A549 (cell line): Measurements from ENCODE around the gene DOCK7. TPM values are rescaled to one million over a fixed set of nuclear protein-coding genes. Genes with fewer than 3 reads are reported as not detected.
A peak's percentile ranks its signal among the peaks of the same experiment; 100 is the strongest.

Experiments used
- ATAC-seq, 2 experiments: fragments of 200-7000 bp in 1 of 2; fragments of >200 bp in 1 of 2; cut with Nextera tagmentation in 1 of 2; cut with Tn5 transposase in 1 of 2; 3 replicates each; pipeline versions ENCODE4 v1.8.0 to v1.9.1; 2018 to 2020; ENCODE audit warnings: mild to moderate bottlenecking in 1 of 2, moderate library complexity in 1 of 2
- CTCF ChIA-PET: fragments of 300-600 bp; sonication (Branson Sonifier 250); formaldehyde crosslinking; extraction: SDS; loops from one replicate; lab custom pipeline; 2021; ENCODE audit warnings: antibody characterized with exemption, inconsistent platforms; lab: Yijun Ruan, JAX
- POLR2A ChIA-PET: fragments of 350-600 bp; formaldehyde crosslinking; extraction: SDS; loops from one replicate; lab custom pipeline; 2021; ENCODE audit warnings: antibody characterized with exemption, inconsistent platforms; lab: Yijun Ruan, JAX
- DNase-seq, 2 experiments: peaks; one replicate each; pipeline versions ENCODE4 v3.0.0 to v3.0.0-alpha.2; 2011 to 2016; ENCODE audit warnings: low read depth in 1 of 2, low spot score in 1 of 2
- FAIRE-seq: peaks from 2 replicates; lab custom pipeline; 2011; peaks lifted over from hg19 to GRCh38; lab: Jason Lieb, UNC
- H3K27ac ChIP-seq, 2 experiments: fragments of >200 bp; sonication (Bioruptor Twin); formaldehyde crosslinking; 3 replicates each; pipeline ENCODE4 v1.5.1; 2016 to 2017
- H3K4me1 ChIP-seq: fragments of >200 bp; sonication (Bioruptor Twin); formaldehyde crosslinking; 3 replicates; pipeline ENCODE4 v1.6.1; 2016
- H3K4me2 ChIP-seq: fragments of >200 bp; sonication (Bioruptor Twin); formaldehyde crosslinking; 3 replicates; pipeline ENCODE4 v1.6.1; 2016
- H3K4me3 ChIP-seq: fragments of >200 bp; sonication (Bioruptor Twin); formaldehyde crosslinking; 3 replicates; pipeline ENCODE4 v1.5.1; 2016
- H3K9me3 ChIP-seq: fragments of >200 bp; sonication (Bioruptor Twin); formaldehyde crosslinking; 3 replicates; pipeline ENCODE4 v1.6.1; 2016
- CEBPB ChIP-seq, 2 experiments: fragments of >200 bp in 1 of 2; sonication (Bioruptor Twin) in 1 of 2; formaldehyde crosslinking in 1 of 2; IDR thresholded peaks; 2 replicates each; pipeline ENCODE4 v1.6.1; 2012 to 2016
- EHMT2 ChIP-seq: fragments of 200-600 bp; sonication (generic); IDR thresholded peaks from 2 replicates; pipeline ENCODE4 v1.6.1; 2016; ENCODE audit warnings: antibody characterized with exemption, low read depth, mild to moderate bottlenecking, moderate library complexity
- EP300 ChIP-seq, 2 experiments: fragments of >200 bp; sonication (Bioruptor Twin); formaldehyde crosslinking; IDR thresholded peaks; 2 replicates in 1 of 2; 3 replicates in 1 of 2; pipeline ENCODE4 v1.6.1; 2016 to 2017
- ESRRA ChIP-seq: fragments of 150-350 bp; IDR thresholded peaks from 2 replicates; pipeline ENCODE4 v1.6.1; 2014; ENCODE audit warnings: mild to moderate bottlenecking, low read length, borderline replicate concordance
- HES2 ChIP-seq: fragments of >200 bp; sonication (Bioruptor Twin); formaldehyde crosslinking; IDR thresholded peaks from 2 replicates; pipeline ENCODE4 v1.6.1; 2016
- HMGXB4 ChIP-seq: fragments of 250-450 bp; sonication (Bioruptor Pico); IDR thresholded peaks from 2 replicates; pipeline ENCODE4 v1.5.0; 2021; ENCODE audit warnings: mild to moderate bottlenecking, moderate library complexity, borderline replicate concordance
- HOXB13 ChIP-seq: fragments of 250-450 bp; sonication (Bioruptor Pico); IDR thresholded peaks from 2 replicates; pipeline ENCODE4 v1.5.0; 2020; ENCODE audit warnings: low read depth, mild to moderate bottlenecking, moderate library complexity
- JUN ChIP-seq, 2 experiments: fragments of >200 bp; sonication (Bioruptor Twin); formaldehyde crosslinking; IDR thresholded peaks; 2 replicates in 1 of 2; 3 replicates in 1 of 2; pipeline ENCODE4 v1.6.1; 2016 to 2017
- MAFK ChIP-seq: fragments of 450-650 bp; IDR thresholded peaks from 2 replicates; pipeline ENCODE4 v1.6.1; 2014; ENCODE audit not compliant: partially characterized antibody
- MAX ChIP-seq: IDR thresholded peaks from 2 replicates; pipeline ENCODE4 v1.6.1; 2012
- MYC ChIP-seq: IDR thresholded peaks from 2 replicates; pipeline ENCODE4 v1.6.1; 2012; ENCODE audit warnings: mild to moderate bottlenecking, inconsistent platforms, low read length, improper control_type of control experiment, borderline replicate concordance
- NFE2L2 ChIP-seq: fragments of 150-350 bp; conservative IDR thresholded peaks from 2 replicates; pipeline ENCODE4 v1.6.1; 2014; ENCODE audit warnings: low read length
- PBX3 ChIP-seq: IDR thresholded peaks from 2 replicates; pipeline ENCODE4 v1.6.1; 2012
- PHF8 ChIP-seq: fragments of 200-600 bp; sonication (generic); IDR thresholded peaks from 2 replicates; pipeline ENCODE4 v1.6.1; 2016; ENCODE audit warnings: low read depth, mild to moderate bottlenecking, antibody characterized with exemption, moderate library complexity, borderline replicate concordance
- POLR2AphosphoS2 ChIP-seq: conservative IDR thresholded peaks from 2 replicates; pipeline ENCODE4 v1.6.1; 2012; ENCODE audit warnings: low read length, improper control_type of control experiment, inconsistent platforms
- RAD21 ChIP-seq, 2 experiments: fragments of >200 bp in 1 of 2; sonication (Bioruptor Twin) in 1 of 2; formaldehyde crosslinking in 1 of 2; IDR thresholded peaks in 1 of 2; conservative IDR thresholded peaks in 1 of 2; 2 replicates in 1 of 2; 3 replicates in 1 of 2; pipeline ENCODE4 v1.6.1; 2012 to 2018; ENCODE audit warnings: inconsistent platforms in 1 of 2
- RARB ChIP-seq: fragments of 250-450 bp; sonication (Bioruptor Pico); IDR thresholded peaks from 2 replicates; pipeline ENCODE4 v1.8.0; 2021; ENCODE audit warnings: mild to moderate bottlenecking, moderate library complexity
- RFX5 ChIP-seq: fragments of 450-650 bp; IDR thresholded peaks from 2 replicates; pipeline ENCODE4 v1.7.1; 2014; ENCODE audit warnings: antibody characterized with exemption, mild to moderate bottlenecking, moderate library complexity
- TP53 ChIP-seq: fragments of 250-450 bp; sonication (Bioruptor Pico); IDR thresholded peaks from 2 replicates; pipeline ENCODE4 v1.5.0; 2021; ENCODE audit warnings: mild to moderate bottlenecking, moderate library complexity
- ZNF302 ChIP-seq: fragments of 250-450 bp; sonication (Bioruptor Pico); IDR thresholded peaks from 2 replicates; pipeline ENCODE4 v1.9.0; 2021; ENCODE audit warnings: inconsistent platforms, mild to moderate bottlenecking, moderate library complexity
- WGBS: methylation state at CpG from one replicate; pipeline ENCODE4 v1.1.6; 2017; ENCODE audit errors: missing lambda C conversion rate; 5-methylcytosine and 5-hydroxymethylcytosine counted together
- polyA plus RNA-seq, 4 experiments: library from polyadenylated mRNA; depleted of rRNA in 3 of 4; stranded (reverse); fragments of >200 nt; fragmentation: RNase III in 1 of 4; extraction: RNeasy Plus Mini Kit Qiagen cat#74134 plus additional on column Dnase treatment in 1 of 4; gene quantifications; 2 replicates in 3 of 4; 3 replicates in 1 of 4; pipeline ENCODE4 v1.2.3, GENCODE V29; 2011 to 2017

The DOCK7 gene
- polyA plus RNA-seq, 2 of the 4 experiments (the other 2 are of a cell fraction): 25.5 to 33.3 TPM

- peak overlapping the region; percentile 96 to 99 for H3K27ac ChIP-seq
- ATAC-seq: no peak
- H3K9me3 ChIP-seq: no peaks in the 10 kb centered on the region
- FAIRE-seq: no peak
- peaks cover 26% of the 10 kb centered on the region for H3K4me1 ChIP-seq
- POLR2A ChIA-PET: interaction anchor here (0.8 kb wide), 1 partner anchor 40 kb away, joined by 3 read pairs; no protein-coding TSS in a partner anchor
- no peak for TF ChIP-seq PBX3
- no peak for TF ChIP-seq HES2
- TF ChIP-seq PHF8: no peak
- TF ChIP-seq HOXB13 (CRISPR knock-in tag): no peak
- no peak for TF ChIP-seq NFE2L2
- no peak for TF ChIP-seq MAX
- TF ChIP-seq JUN (IDR thresholded peaks at IDR 0.05): no peak
- TF ChIP-seq ESRRA: no peak
- no peak for TF ChIP-seq RAD21 (conservative IDR thresholded peaks at IDR 0.05 in 1 of 2, IDR thresholded peaks at IDR 0.05 in 1 of 2)
- TF ChIP-seq CEBPB (IDR thresholded peaks at IDR 0.05): no peak
- TF ChIP-seq ZNF302: no peak
- no peak for TF ChIP-seq EHMT2
- no peak for TF ChIP-seq TP53 (CRISPR knock-in tag)
- no peak for TF ChIP-seq EP300 (IDR thresholded peaks at IDR 0.05)
- TF ChIP-seq POLR2AphosphoS2: no peak
- no peak for TF ChIP-seq RFX5
- WGBS: under 1% methylated on average over 10 of the region's 10 CpGs
- no peak for DNase-seq
- CTCF ChIA-PET: interaction anchor here (0.6 kb wide), 1 partner anchor 58 kb away, joined by 3 read pairs; no protein-coding TSS in a partner anchor
- peak overlapping the region; percentile 76 for H3K4me2 ChIP-seq
- peak overlapping the region; percentile 98 for H3K4me3 ChIP-seq
Observed at GRCh38 chr1:62688687-62689085, 500 bp upstream of the DOCK7 start.

- H3K9me3 ChIP-seq: no peaks in the 10 kb centered on the region
- ATAC-seq (peak; percentile 48 to 64; a peak in 5 of 6 replicates), FAIRE-seq (no peak), DNase-seq (peak; percentile 13 to 40)
- peaks cover 26% of the 10 kb centered on the region for H3K4me1 ChIP-seq
- ChIA-PET POLR2A (interaction anchor here (0.6 kb wide), 1 partner anchor 41 kb away, joined by 3 read pairs; no protein-coding TSS in a partner anchor), CTCF (no interaction called here)
- WGBS: 4% methylated on average over 9 of the region's 33 CpGs
- H3K4me2 ChIP-seq: peak overlapping the region; percentile 90
- TF ChIP-seq NFE2L2: no peak
- TF ChIP-seq ZNF302: no peak
- no peak for TF ChIP-seq MAFK
- TF ChIP-seq RFX5: no peak
- no peak for TF ChIP-seq HMGXB4 (CRISPR knock-in tag)
- no peak for TF ChIP-seq MYC
- no peak for TF ChIP-seq MAX
- no peak for TF ChIP-seq RARB (CRISPR knock-in tag)
- H3K4me3 ChIP-seq: peak overlapping the region; percentile 98
- H3K27ac ChIP-seq: peak overlapping the region; percentile 96 to 99
Observed at GRCh38 chr1:62687421-62687902, 724 bp downstream of the DOCK7 start.
